ENCODE results near the gene TOMM40L.

- TF ChIP-seq, protein P1, sequence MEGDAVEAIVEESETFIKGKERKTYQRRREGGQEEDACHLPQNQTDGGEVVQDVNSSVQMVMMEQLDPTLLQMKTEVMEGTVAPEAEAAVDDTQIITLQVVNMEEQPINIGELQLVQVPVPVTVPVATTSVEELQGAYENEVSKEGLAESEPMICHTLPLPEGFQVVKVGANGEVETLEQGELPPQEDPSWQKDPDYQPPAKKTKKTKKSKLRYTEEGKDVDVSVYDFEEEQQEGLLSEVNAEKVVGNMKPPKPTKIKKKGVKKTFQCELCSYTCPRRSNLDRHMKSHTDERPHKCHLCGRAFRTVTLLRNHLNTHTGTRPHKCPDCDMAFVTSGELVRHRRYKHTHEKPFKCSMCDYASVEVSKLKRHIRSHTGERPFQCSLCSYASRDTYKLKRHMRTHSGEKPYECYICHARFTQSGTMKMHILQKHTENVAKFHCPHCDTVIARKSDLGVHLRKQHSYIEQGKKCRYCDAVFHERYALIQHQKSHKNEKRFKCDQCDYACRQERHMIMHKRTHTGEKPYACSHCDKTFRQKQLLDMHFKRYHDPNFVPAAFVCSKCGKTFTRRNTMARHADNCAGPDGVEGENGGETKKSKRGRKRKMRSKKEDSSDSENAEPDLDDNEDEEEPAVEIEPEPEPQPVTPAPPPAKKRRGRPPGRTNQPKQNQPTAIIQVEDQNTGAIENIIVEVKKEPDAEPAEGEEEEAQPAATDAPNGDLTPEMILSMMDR (IDR thresholded peaks at IDR 0.05), result no peak
- TF ChIP-seq POLR2AphosphoS5 (IDR thresholded peaks at IDR 0.05; ENCODE audit: low read depth, low read length) (no peak), TCF7L2 (IDR thresholded peaks at IDR 0.05; ENCODE audit: low read depth, low read length) (no peak), SIN3A (IDR thresholded peaks at IDR 0.05; ENCODE audit: borderline replicate concordance, insufficient read depth, low read depth, low read length) (no peak), REST (IDR thresholded peaks at IDR 0.05; ENCODE audit: insufficient read depth in 1 of 2, low read depth in 2 of 2, low read length in 1 of 2) (no peak)
Measured at GRCh38 chr1:161265305-161265704, 39.4 kb downstream of the TOMM40L start.

All from Panc1 (cell line).